ENCODE data around the gene CCDC73.
A peak's percentile ranks its signal among the peaks of the same experiment; 100 is the strongest.

The CCDC73 gene

DNA sequence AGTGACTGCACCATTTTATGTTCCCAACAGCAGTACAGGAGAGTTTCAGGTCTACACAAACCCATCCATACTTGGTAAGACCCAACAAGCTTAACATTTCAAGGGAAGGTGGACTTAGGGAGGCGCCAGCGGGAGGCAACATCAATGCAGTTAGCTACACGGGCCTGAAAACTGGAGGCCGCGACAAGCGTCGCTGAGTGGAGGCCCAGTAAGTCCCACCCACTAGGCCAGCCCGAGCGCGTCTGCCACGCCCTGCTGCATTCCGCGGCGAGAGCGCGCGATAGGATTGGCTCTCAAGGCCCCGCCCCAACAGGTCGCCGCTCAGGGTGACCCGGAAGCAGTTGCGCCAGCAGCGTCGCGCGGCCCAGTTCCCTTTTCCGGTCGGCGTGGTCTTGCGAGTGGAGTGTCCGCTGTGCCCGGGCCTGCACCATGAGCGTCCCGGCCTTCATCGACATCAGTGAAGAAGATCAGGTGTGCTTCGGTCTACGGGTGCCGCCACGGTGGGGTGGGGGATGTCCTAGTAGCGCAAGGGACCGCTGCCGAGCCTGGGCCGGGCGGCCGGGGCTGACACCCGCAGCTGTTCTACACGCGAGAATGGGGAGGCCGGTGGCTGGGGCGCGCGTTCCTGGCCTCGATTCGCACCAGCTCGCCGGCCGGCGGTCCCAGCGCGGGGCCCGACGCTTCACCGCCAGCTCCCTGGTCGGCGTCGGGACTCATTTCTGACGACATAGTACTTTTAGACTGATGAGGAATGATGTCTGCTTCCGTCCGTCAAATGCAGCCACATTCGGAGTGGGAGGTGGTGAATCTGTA is 210.8 kb downstream of the CCDC73 start, which contains the start of gene EIF3M:
TSS of gene EIF3M (plus strand) at position 373 of the 813 bp plus-strand sequence. CDS start at position 430, 57 bp downstream.
- peak; percentile 97 for DNase-seq

DNA sequence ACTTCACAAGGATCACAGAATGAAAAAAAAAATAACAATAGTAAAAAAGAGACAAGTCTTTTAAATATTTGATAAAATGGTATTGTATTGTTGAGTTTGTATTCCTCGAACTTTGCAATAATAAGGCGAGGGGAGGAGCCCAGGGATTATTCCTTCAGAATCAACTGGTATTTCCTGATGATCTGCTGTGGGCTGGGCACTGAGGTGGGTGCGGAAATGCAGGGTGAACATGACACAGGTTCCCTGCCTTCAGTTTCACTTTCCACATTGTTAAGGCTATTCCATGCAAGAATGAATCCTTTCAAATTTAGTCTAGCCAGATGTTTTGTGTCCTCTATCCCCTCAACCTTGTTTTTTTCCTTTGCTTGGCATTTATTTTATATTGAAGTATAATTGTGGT is 212.9 kb downstream of the CCDC73 start:
- no peak for DNase-seq

DNA sequence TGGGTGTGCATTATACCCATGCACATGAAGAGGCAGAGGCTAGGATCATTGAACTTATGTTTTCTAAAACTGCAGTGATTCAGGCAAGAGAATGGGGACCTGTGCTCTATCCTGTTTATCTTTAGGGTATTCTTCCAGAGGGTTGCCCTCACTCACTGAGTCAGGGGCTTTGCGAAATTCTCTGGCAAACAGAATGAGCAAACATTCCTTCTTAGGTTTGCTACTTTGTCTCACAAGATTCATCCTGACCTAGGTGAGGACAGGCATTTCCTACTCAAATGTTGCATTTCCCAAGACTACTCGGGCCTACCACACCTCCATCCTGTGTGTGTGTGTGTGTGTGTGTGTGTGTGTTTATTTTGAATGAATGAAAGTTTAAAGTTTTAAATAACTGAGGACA is 213.5 kb downstream of the CCDC73 start:
- DNase-seq, result peak; percentile 33

DNA sequence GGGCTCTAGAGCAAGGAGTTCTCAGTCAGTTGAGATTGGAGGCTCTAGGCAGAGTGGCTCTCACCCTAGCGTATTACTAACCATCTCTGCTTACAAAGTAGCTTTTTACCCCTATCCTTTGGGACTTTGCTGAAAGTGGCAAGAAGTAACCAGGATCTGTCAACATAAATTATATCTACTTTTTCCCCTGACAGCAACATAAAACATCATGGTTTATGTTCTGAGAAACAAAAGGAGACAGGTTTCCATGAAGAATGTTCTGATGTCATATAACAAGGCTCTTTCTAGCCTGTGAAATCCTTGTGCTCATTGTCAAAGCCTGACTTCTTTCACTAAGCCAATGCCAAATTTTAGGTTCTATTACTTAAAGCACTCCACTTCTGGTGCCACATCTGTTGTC is 218.0 kb downstream of the CCDC73 start:
- no peak for DNase-seq

DNA sequence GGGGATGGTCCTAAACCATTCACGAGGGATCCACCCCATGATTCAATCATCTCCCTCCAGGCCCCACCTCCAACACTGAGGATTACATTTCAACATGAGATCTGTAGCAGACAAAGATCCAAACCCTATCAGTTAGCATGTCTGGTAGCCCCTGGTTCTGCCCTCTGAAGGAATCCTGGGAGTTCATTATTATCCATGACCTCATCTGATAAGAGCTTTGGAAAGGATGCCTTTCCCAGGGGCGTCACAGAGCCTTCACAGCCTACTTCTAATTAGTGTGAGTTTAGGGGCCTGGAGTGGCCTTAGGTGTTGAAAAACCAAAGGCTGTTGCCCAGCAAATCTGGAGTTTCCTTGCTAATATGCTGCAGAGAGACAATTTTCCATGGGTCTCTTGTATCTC is 219.4 kb downstream of the CCDC73 start:
- DNase-seq, result no peak

DNA sequence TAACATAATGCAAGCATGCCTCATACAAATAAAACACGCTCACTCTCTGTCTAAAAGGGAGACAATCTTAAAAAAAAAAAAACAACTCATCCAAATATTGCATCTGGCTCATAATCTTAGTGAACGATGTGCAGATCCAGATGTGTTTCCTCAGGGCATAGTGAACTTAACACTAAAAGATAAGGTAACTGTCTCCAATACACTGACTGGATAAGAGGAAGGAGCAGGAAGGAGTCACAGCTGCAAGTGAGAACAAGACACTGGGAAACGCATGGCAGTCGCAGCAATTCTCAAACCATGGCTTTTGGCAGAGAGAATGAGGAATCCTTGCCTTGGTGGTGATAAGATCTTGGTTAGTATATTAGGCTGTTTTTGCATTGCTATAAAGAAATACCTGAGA is 220.0 kb downstream of the CCDC73 start:
- no peak for DNase-seq

DNA sequence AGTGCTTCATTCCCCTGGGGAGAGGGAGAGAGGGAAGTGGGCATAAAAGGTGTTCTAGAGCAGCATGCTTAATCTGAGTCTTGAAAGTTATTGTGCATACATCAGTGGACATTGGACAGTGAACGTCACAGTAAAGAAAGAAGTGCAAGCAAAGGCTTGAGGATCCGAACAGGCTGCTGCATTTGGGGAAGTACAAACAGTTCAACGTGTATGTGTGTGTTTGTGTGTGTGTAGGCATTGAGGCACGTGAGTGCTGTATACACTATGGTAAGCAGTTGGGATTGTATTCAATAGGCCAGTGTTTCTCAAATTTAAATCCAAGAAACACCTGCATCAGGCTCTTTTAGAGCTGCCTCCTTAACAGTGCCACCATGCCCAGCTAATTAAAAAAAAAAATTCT is 221.2 kb downstream of the CCDC73 start:
- DNase-seq, result no peak

DNA sequence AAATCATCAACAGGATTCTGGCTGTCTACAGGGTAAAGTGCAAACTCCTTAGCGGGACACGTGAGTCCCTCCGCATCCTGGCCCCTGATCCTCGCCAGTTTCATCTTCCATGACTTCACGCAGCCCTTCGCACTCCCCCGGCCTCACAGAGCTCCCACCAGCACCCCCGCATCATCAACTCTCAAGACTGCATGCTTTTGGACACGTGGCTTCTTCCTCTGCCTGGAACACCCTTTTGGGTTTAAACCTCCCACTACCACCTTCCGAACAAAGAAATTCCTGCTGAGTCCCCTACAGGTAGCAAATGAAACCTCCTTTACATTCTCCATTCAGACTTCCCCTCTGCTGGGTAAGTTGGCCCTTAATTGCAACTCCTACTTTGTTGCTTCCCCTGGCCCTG is 223.4 kb downstream of the CCDC73 start:
- DNase-seq, result no peak

DNA sequence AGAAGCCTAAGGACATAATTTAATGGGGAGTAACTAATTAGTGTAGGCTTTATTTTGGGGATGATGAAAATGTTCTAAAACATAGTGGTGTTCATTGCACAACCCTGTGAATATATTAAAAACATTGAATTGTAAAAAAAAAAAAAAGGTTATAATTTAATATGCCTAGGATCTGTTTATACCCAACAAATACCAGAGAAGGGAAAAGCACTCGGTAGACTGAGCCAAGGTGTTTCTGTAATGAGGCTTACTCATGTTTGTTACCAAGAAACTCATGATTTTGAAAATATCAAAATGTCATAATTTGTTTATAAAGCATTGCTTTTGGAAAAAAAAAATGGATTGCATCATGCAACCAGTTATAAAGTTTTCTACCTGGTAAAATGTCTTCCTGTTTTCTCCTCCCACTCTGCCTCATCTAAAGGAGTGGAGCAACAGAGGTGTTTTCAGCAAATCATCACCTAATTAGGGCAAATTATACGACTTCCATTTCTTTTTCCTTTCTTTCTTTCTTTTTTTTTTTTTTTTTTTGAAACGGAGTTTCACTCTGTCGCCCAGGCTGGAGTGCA is 225.1 kb downstream of the CCDC73 start:
- DNase-seq, result no peak

DNA sequence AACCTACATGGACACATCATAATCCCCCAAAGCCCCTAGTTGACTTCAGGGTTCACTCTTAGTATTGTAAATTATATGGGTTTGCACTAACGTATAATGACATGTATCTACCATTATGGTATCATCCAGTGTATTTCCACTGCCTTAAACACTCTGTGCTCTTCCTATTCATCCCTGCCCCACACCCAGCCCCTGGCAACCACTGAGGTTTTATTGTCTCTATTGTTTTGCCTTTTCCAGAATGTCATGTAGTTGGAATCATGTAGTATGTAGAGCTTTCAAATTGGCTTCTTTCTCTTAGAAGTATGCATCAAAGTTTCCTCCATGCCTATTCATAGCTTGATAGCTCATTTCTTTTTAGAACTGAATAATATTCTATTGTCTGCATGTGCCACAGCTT is 227.3 kb downstream of the CCDC73 start:
- no peak for DNase-seq

DNA sequence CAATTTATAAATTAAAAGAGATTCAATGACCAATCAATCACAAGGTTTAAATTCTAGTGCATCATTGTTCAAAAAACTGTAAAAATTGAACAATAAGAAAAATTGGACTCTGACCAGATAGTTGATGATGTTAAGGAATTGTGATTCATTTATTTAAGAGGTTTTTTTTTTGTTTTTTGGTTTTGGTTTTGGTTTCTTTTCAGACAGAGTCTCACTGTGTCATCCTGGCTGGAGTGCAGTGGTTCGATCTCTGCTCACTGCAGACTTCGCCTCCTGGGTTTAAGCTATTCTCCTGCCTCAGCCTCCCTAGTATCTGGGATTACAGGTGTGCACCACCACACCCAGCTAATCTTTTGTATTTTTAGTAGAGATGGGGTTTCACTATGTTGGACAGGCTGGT is 227.9 kb downstream of the CCDC73 start:
- no peak for DNase-seq

DNA sequence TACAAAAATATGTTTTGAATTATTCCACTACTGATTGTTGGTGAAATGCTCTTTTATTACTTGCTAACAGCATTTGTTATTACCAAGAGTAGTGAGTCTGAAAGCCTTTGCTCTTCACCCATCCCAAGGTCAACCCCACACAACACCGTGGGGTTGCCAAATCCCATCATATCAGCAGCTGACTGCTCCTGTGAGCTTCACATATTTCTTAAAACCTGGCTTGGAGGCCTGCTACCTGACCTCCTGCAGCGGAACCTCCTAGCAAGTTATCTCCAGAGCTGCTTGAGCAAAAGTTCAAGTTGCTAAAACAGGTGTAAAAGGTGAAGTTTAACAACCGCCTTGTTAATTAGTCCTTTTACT is 230.9 kb downstream of the CCDC73 start:
- DNase-seq, result no peak

DNA sequence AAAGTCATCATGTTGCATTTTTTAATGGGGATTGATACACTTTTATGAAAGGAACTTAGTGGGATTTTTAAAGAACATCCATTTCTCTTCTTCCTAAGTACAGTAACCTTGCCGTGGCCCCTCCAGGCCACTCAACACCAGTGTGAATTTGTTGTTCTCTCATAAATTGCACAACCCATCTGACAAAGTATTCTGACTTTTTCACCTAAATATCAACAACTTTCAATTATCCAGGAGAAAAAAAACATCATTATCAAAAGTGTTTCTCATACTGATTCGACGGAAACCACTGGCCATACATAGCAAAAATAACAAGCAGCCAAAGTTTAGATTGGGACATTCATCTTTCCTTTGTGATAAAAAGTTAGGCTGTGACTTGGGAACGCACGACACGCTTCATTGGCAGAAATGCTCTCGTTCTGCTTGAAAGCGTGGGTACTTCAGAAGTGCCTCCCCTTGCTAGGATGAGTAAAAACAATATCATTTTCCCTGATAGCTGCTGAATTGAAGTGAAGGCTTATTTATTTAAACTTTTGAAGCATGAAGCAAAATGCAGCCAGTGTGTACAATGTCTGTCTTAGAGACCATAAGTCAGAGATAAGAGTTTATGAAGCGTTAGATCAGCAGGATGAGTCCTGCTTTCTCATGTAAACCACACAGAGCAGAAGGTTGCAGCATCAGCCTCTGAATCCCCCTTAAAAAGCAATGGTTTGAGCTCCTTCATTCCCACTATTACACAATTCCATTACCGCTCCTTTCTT is 231.4 kb downstream of the CCDC73 start:
- no peak for DNase-seq

DNA sequence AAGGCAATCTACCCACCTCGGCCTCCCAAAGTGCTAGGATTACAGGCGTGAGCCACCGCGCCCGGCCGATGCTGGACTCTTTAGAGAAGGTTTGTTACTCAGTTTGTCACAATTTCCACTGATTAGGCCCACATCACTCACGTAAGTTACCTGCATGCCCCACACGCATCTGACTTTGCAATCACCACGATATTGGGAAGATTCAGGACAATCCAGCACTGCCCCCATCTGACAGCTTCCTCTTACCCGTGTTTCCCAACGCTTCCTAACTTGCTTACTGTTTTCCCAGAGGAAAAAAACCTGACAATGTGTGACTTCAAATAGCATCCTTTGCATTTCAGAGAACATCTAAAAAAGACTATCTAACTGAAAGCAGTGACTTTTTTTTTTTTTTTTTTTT is 232.6 kb downstream of the CCDC73 start:
- no peak for DNase-seq

DNA sequence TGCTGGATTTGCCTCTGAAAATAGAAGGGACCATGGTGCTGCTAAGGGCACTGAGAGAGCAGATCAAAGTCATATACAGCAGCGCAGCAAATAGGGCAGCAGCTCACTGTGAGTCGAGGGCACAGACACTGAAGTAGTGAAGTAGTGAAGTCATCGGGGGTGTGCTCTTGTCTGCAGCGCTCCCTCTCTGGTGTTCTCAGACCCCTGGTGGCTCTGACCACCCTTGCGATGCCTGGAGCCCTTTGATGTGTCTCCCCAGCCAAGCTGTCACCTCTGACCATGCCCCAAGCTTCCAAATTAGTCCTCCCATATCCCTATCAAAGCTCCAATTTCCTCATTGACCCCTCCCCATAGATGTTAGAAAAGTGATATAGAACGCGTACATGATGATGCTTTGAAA is 238.6 kb downstream of the CCDC73 start:
- no peak for DNase-seq

DNA sequence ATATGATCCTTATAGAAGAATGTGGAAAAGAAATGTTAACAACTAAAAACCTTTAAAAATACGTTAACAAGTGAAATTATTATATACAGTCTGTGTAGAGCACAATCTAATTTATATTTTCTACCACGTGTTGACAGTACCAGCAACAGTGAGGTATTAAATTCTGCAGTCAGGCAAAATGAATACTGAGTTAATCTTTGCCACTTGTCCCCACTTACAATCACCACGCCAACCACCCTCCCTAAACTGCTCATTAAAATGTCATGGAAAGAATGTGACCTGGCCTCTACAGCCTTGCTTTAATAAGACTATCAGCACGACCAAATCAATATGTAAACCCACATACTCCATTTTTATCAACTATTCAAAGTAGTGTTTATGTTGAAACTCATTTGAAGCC is 239.4 kb downstream of the CCDC73 start:
- DNase-seq, result no peak

All from HCEC 1CT (cell line).